Measurements from ENCODE around the gene UMPS.
"Not testable (repeated sequence)": the region's sequence is repeated elsewhere in the genome, so short reads cannot be mapped to it uniquely, and the experiment has no call there.

The UMPS gene

DNA sequence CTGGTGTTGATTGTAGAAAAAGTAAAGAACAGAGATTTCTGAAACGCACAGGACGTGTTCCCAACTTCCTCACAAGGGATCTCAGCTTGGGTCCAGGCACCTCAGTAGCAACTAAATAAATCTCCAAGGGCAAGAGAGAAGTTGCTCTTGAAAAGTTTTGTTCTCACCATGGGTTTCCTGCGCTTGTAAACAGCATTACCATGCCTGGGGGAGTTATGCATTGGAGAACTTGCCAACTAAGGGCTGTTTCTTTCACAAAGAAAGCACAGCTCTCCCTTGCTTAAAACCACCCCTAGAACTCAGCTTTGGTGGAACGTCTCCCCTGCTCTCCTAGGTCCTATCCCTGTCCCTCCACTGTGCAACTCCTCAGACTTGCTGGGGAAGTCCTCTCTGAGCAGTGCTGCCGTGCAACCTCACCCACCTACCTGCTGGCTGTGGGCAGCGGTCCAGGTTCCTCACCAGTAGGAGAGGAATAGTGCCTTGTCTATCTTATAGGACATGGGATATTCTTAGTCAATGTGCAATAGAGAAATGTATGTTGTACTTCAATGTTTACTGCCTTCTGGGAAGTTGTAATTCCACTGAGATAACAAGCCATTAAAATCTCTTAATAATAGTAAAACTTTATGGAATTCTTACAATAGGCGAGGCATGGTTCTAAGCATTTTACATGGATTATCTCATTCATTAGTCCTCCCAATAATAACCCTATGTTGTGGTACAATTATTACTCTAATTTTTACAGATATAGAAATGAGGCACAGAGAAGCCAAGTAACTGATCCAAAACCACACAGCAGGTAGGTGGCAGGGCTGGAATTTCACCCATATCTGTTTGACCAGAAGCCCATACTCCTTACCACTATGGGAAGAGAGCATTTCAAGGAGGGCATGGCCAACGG, 51.5 kb downstream of the UMPS start:
- DNase-seq: no peak

DNA sequence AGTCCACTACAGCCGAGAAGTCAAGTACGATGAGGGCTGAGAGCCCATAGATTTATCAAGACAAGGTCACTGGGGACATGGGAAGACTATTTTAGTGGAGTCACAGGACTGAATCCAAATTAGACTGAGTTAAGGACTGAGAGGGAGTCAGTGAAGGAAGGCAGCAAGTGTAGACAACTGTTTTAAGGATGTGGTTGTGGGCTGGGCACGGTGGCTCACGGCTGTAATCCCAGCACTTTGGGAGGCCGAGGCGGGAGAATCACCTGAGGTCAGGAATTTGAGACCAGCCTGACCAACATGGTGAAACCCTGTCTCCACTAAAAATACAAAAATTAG, 52.1 kb downstream of the UMPS start:
- DNase-seq: not testable (repeated sequence)

DNA sequence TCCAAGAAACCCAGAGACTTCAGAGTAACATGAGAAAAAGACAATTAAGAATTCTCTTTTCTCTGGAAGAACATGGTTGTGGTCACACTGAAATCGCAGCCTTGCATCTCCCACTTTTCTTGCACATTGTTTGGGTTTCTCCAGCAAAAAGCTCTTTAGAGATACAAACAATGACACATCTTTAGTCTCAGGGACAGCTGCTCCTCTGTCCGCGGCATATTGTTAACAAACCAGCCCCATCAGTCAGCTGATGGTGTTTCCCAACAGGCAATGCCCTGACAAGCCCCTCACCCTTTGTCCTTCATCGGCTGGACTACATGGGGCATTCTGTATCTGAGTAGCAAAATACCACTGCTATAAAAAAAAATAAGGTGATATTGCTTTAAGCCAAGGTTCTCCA, 53.4 kb downstream of the UMPS start:
- DNase-seq: no peak

GRCh38 chr3:124784686-124785382, 54.6 kb downstream of the UMPS start:
- DNase-seq: no peak

DNA sequence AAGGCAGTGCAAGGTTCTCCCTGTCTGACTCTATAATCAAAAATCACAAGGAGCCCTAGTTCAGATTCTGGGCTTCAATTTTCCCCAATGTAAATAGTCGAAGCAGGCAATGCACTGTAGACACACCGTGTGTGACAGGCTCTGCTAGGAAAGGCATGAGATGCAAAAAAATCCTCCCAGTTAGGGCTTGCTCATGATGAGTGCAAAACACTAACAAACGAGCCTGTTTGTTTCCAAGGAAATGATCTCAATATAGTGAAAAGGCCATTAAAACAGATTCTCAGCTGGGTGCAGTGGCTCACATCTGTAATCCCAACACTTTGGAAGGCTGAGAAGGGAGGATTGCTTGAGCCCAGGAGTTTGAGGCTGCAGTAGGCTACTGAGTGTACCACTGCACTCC, 55.7 kb downstream of the UMPS start:
- DNase-seq: no peak

GRCh38 chr3:124786511-124787241, 56.4 kb downstream of the UMPS start:
- DNase-seq: no peak

GRCh38 chr3:124787476-124788195, 57.4 kb downstream of the UMPS start:
- DNase-seq: no peak

DNA sequence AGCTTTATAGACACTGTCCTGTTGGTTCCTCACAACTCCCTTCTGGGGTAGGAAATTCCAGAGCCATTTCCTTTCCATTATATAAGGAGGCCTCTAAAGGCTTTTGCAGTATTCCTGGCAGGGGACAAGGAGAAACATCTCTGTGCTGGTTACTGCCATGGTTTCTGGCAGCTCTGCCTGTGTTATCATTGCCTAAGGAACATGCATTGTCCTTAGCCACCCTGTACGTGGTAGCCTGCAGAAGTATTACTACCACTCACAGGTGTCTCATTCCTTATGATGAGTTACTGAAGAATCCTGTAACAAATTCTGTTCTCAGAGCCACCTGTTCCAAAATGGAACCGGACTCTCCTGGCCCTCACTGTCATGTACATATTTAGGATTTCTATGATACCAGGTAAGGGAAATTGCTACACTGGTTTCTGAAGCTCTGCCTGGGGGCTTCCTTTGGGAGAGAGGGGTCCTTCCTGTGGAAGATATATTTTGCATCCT, 58.0 kb downstream of the UMPS start:
- no peak for DNase-seq

DNA sequence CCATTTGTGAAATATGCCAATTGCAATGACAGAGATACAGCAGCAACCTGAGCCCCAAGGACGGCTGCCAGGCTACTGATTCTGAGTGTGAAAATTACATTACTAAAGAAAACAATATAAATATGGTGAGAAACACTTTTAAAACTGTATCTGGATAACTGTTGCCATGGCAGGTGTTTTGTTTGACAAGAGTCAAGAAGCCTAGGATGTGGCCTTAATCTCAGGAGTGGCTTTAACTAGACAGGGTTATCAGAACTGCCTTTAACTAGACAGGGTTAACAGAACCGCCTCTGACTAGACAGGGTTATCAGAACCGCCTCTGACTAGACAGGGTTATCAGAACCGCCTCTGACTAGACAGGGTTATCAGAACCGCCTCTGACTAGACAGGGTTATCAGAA, 58.9 kb downstream of the UMPS start:
- DNase-seq: not testable (repeated sequence)

- DNase-seq: no peak
These were observed 60.9 kb downstream of the UMPS start for GRCh38 chr3:124791142-124791541.

- no peak for DNase-seq
These were observed 61.4 kb downstream of the UMPS start for GRCh38 chr3:124791639-124792151.

DNA sequence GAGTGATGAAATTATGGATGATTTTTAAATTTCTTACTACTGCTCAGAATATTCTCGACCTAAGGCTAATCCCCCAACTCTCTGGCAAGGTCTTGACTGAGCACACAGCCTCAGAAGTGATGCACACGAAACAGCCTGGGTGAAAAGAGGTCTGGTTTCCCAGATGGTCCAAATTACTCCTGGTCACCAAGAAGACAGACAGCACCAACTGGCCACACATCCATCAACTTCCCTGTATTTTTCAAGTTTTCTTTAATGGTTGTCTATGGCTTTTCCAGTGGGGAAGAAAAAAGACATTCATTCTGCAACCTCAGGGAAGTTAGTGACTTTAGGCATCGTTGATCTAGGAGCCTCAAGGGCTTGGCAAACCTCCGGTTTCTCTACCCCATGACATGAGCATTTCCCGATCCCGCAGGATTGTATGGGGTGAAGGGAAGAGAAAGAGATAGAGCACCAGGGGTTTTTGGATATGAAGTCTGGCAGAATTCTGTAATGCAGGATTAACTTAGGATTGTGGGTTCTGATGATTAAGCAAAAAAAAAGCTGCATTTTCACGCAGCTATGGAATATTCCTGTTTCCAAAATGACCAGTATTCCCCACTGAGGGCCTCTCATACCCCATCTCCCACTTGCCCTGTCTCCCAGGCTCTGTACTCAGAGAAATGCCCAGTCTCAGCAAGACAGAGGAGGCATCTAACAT, 62.2 kb downstream of the UMPS start:
- no peak for DNase-seq

DNA sequence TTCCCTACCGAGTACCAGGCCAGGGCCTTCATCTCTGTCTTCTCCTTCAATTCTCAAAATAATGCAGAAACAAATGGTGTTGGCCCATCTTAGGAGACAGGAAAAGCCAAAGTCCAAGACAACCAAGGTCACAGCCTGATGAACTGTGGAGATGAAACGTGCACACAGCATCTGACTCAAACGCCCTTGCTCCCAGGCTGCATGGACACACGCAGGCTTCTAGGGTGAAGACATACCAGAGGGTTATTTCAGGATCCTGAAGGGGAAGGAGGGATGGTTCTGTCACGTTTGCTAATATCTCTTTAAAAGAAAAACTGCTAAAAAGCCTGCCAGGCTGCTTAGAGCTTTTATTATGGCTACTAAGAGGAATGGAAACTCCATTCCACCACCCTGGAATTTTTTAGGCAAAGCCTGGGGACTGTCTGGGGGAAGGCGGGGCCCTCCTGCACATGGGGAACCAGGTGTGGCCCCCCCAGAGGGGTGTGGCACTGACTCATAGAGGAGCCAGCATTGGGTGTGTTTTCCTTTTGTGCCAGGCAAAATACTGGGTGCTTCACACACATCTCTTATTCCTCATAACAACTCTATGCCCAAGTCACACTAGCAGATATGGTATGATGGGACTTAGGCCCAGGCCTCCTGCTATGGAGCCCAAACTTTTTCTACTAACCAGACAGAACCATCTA, 62.9 kb downstream of the UMPS start:
- no peak for DNase-seq

DNA sequence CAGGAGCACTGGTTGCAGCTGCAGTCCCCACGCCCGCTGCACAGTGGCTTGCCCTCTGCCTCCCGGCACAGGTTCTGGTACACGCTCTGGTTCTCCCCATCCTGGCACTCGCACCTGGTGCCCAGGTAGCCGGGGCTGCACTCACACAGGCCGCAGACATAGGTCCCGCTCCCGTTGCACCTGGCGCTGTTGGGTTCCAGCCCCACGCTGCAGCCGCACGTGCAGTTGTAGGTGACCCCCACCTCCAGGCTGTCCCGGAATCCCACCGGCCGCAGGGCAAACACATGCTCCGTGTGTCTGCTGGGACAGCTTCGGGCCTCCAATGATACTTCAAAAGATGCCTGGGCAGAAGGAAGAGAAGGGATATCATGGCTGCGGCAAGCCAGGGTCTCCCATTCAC, 66.2 kb downstream of the UMPS start:
- no peak for DNase-seq

- no peak for DNase-seq
These were observed 67.2 kb downstream of the UMPS start for GRCh38 chr3:124797426-124797945.
